ENCODE measurements around the gene LEF1. TPM values are rescaled to one million over a fixed set of nuclear protein-coding genes. Genes with fewer than 3 reads are reported as not detected.

The LEF1 gene
- total and polyA plus RNA-seq, 11 donors: 0.08 to 3.0 (median 0.91) TPM; not detected in 1

DNA sequence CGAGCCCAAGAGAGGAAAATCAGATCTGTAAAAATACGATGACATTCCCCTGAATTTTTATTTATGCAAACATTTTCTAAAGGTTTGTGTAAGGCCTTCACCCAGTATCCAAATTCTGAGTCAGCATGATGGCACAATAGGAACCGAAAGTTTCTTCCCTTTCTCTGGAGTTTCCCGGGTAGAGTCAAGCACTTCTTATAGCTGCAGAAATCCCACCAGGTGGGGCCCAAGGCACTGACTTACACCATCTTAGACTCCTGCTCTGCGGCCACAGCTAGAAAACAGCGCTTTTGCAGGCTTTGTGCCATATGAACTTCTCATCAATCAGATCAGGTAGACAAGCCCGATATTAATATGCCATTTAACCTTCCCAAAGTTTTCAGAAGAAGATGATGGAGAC lies 13.4 kb downstream of the LEF1 start:
- DNase-seq (no peak), ATAC-seq (no peak)
- Histone ChIP-seq H3K36me3 (no peaks in the 10 kb centered on the region), H3K4me3 (no peak overlapping the region), H3K27ac (no peak overlapping the region), H3K4me1 (peaks cover 0 to 4% (median 0%) of the 10 kb centered on the region in 12 donors), H3K9me3 (no peaks in the 10 kb centered on the region), H3K27me3 (peaks cover 0 to 32% (median 4%) of the 10 kb centered on the region in 9 donors)
- TF ChIP-seq POLR2A (IDR thresholded peaks at IDR 0.05): no peak
- TF ChIP-seq, protein P1, sequence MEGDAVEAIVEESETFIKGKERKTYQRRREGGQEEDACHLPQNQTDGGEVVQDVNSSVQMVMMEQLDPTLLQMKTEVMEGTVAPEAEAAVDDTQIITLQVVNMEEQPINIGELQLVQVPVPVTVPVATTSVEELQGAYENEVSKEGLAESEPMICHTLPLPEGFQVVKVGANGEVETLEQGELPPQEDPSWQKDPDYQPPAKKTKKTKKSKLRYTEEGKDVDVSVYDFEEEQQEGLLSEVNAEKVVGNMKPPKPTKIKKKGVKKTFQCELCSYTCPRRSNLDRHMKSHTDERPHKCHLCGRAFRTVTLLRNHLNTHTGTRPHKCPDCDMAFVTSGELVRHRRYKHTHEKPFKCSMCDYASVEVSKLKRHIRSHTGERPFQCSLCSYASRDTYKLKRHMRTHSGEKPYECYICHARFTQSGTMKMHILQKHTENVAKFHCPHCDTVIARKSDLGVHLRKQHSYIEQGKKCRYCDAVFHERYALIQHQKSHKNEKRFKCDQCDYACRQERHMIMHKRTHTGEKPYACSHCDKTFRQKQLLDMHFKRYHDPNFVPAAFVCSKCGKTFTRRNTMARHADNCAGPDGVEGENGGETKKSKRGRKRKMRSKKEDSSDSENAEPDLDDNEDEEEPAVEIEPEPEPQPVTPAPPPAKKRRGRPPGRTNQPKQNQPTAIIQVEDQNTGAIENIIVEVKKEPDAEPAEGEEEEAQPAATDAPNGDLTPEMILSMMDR (IDR thresholded peaks at IDR 0.05): peak in 2 of 12 donors; percentile 10 to 17
- WGBS, 4 donors: 66 to 72% (median 67%) methylated on average over 7 of the region's 7 CpGs
- intact Hi-C loops (cut with DNase I): no loop called here

DNA sequence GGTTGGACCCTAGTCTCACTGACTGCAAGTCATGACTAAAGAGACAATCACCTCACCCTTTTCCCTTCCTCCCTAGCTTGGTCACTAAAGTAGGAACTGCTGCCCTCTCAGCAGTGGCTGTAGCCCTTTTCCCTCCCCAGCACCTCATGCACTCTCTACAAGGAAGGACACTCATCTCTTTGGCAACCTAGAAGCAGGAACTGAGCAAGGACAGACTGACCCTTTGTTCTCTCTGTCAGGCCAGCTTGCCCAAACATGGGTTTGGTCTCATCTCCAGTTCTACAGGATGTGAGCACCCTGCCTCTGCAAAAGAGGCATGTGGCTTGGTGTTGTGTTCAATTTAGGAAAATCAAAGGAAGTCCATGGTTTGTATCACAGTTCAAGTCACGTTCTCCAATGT lies 15.8 kb downstream of the LEF1 start:
- no peak for TF ChIP-seq POLR2A (IDR thresholded peaks at IDR 0.05)
- TF ChIP-seq, protein P1 (IDR thresholded peaks at IDR 0.05): no peak
- no peak overlapping the region for H3K4me3 ChIP-seq
- no peaks in the 10 kb centered on the region for H3K36me3 ChIP-seq
- H3K27me3 ChIP-seq: peaks cover 0 to 15% (median 0%) of the 10 kb centered on the region in 9 donors
- intact Hi-C loops (cut with DNase I): no loop called here
- no peak overlapping the region for H3K27ac ChIP-seq
- H3K4me1 ChIP-seq: peaks cover 0 to 2% (median 0%) of the 10 kb centered on the region in 12 donors
- ATAC-seq (no peak), DNase-seq (no peak)
- 84 to 89% (median 86%) methylated on average over 1 of the region's 1 CpG for WGBS, 4 donors
- H3K9me3 ChIP-seq: no peaks in the 10 kb centered on the region

DNA sequence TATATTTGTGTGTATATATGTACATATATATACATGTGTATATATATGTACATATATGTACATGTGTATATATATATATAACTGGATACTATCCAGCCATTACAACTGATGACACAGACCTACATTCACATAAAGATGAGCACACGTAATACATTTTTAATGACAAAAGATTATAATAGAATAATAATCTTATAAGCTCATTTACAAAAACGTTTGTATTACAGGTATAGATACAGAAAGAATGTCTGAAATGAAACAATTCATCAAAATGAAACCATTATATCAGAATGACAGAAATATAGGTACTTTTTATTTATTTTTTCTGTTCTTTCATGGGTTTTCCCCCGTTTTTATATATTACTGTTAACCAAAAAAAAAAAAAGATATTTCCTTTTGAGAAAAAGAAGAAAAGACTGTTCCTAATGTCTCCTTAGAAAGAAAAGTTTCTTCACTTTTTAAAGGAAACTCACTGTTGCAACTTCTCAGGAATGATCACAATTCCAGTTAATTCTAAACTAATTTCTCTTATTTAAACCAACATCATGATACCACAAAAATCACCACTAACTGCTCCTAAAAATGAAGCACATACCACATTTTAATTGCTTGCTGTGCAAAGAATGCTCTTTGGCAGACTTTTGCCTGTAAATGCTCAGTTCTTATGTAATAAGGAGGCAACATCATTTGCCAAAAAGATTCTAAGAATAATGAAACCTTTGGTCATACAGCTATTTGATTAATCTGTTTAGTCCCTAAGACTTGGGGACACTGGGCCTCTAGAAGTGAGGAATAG lies 18.9 kb downstream of the LEF1 start:
- no peaks in the 10 kb centered on the region for H3K9me3 ChIP-seq
- intact Hi-C loops (cut with DNase I): no loop called here
- WGBS, 4 donors: 79 to 87% (median 81%) methylated on average over 3 of the region's 3 CpGs
- no peak for DNase-seq
- TF ChIP-seq, protein P1 (IDR thresholded peaks at IDR 0.05): no peak
- TF ChIP-seq POLR2A (IDR thresholded peaks at IDR 0.05): no peak
- no peaks in the 10 kb centered on the region for H3K36me3 ChIP-seq
- no peak overlapping the region for H3K27ac ChIP-seq
- ATAC-seq: no peak
- peaks cover 0 to 4% (median 0%) of the 10 kb centered on the region in 9 donors for H3K27me3 ChIP-seq
- peaks cover 0 to 6% (median 0%) of the 10 kb centered on the region in 12 donors for H3K4me1 ChIP-seq
- H3K4me3 ChIP-seq: no peak overlapping the region

DNA sequence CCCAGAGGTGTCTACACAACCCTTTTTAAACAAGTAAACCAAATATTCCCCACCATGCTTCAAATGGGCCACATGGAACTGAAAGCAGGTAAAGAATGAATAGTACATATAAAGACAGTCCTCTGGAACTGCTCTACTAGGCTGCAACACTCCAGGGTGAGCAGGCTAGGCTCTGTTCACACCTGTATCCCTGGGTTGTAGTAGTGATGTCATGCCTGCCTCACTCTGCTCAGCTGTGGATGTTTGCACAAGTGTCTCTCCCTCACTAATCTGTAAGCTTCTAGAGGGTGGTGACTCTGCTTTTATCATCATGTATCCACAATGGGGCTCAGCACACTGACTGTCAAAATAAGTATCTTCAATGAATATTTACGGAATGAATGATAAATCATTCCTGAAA lies 20.4 kb downstream of the LEF1 start:
- Histone ChIP-seq H3K36me3 (no peaks in the 10 kb centered on the region), H3K4me3 (no peak overlapping the region), H3K27ac (no peak overlapping the region), H3K4me1 (peaks cover 0 to 6% (median 0%) of the 10 kb centered on the region in 12 donors), H3K27me3 (peaks cover 0 to 4% (median 0%) of the 10 kb centered on the region in 9 donors), H3K9me3 (no peaks in the 10 kb centered on the region)
- TF ChIP-seq, protein P1 (IDR thresholded peaks at IDR 0.05): no peak
- TF ChIP-seq POLR2A (IDR thresholded peaks at IDR 0.05): no peak
- WGBS, 4 donors: 77 to 90% (median 85%) methylated on average over 1 of the region's 1 CpG
- intact Hi-C loops (cut with DNase I): no loop called here
- ATAC-seq: no peak
- DNase-seq: no peak

Data from heart left ventricle (tissue), 16 donors.